Fibroblast of lung (primary cell): Measurements from ENCODE around the gene ATP11A. TPM values are rescaled to one million over a fixed set of nuclear protein-coding genes. Genes with fewer than 3 reads are reported as not detected.

Experiments
- DNase-seq, 2 donors: peaks; one replicate each; pipeline versions ENCODE4 v3.0.0 to v3.0.0-alpha.2; 2010; ENCODE audit warnings: low read depth in 2 of 2
- H2AFZ ChIP-seq: 2 replicates; pipeline ENCODE4 v1.5.1; 2012; ENCODE audit warnings: low read length, control low read depth, inconsistent platforms
- H3K27ac ChIP-seq: 2 replicates; pipeline ENCODE4 v1.5.1; 2011; ENCODE audit warnings: low read length, control low read depth; ENCODE audit not compliant: insufficient read depth
- H3K27me3 ChIP-seq: 2 replicates; pipeline ENCODE4 v1.5.1; 2011; ENCODE audit warnings: mild to moderate bottlenecking, low read length; ENCODE audit not compliant: control insufficient read depth, insufficient read depth
- H3K36me3 ChIP-seq: 2 replicates; pipeline ENCODE4 v1.5.1; 2011; ENCODE audit warnings: low read length; ENCODE audit not compliant: control insufficient read depth, insufficient read depth
- H3K4me1 ChIP-seq: 2 replicates; pipeline ENCODE4 v1.5.1; 2011; ENCODE audit warnings: low read length; ENCODE audit not compliant: control insufficient read depth, insufficient read depth; ENCODE audit errors: extremely low read depth
- H3K4me2 ChIP-seq: 2 replicates; pipeline ENCODE4 v1.5.1; 2011; ENCODE audit warnings: low read length, control low read depth; ENCODE audit not compliant: insufficient read depth; ENCODE audit errors: extremely low read depth
- H3K4me3 ChIP-seq, 4 experiments: fragments of 200-600 bp in 1 of 4; sonication (generic) in 1 of 4; replicated peaks in 1 of 4; 2 replicates each; pipeline ENCODE4 v1.5.1; 2011 to 2016; ENCODE audit warnings: low read length in 4 of 4, low read depth in 3 of 4, mild to moderate bottlenecking in 3 of 4, control low read depth in 2 of 4, inconsistent platforms in 1 of 4, mixed read lengths in 1 of 4; ENCODE audit not compliant: insufficient read depth in 1 of 4; ENCODE audit errors: control extremely low read depth in 1 of 4
- H3K79me2 ChIP-seq: 2 replicates; pipeline ENCODE4 v1.5.1; 2012; ENCODE audit warnings: mild to moderate bottlenecking, low read length, inconsistent platforms; ENCODE audit not compliant: control insufficient read depth, insufficient read depth
- H3K9ac ChIP-seq: 2 replicates; pipeline ENCODE4 v1.5.1; 2011; ENCODE audit warnings: mild to moderate bottlenecking, low read length, control low read depth; ENCODE audit not compliant: insufficient read depth
- H3K9me3 ChIP-seq: 2 replicates; pipeline ENCODE4 v1.5.1; 2012; ENCODE audit warnings: low read depth, low read length; ENCODE audit not compliant: control insufficient read depth, insufficient read depth
- H4K20me1 ChIP-seq: 2 replicates; pipeline ENCODE4 v1.5.1; 2011; ENCODE audit warnings: low read length; ENCODE audit not compliant: control insufficient read depth, insufficient read depth; ENCODE audit errors: extremely low read depth
- EZH2 ChIP-seq: IDR thresholded peaks from 2 replicates; pipeline ENCODE4 v1.5.1; 2012; ENCODE audit warnings: low read length, control low read depth, mild to moderate bottlenecking; ENCODE audit errors: missing control alignments
- polyA plus RNA-seq, 2 donors: library from polyadenylated mRNA; depleted of rRNA in 1 of 2; stranded (reverse) in 1 of 2; unstranded in 1 of 2; fragments of >200 nt; gene quantifications; 2 replicates each; pipeline ENCODE4 v1.2.1, GENCODE V29; 2011 to 2012; ENCODE audit warnings: missing spikeins in 1 of 2
- total RNA-seq: library from RNA; depleted of rRNA; stranded (reverse); fragments of >200 nt; gene quantifications from 2 replicates; pipeline ENCODE4 v1.2.1, GENCODE V29; 2014
- TF ChIP-seq, protein P1 (sequence below), 2 donors: IDR thresholded peaks in 1 of 2; conservative IDR thresholded peaks in 1 of 2; 1 replicate in 1 of 2; 2 replicates in 1 of 2; pipeline ENCODE4 v1.5.1; 2011 to 2012; ENCODE audit warnings: low read length in 2 of 2, control low read depth in 1 of 2, inconsistent platforms in 1 of 2, low read depth in 1 of 2, mild to moderate bottlenecking in 1 of 2

ATP11A gene
- total and polyA plus RNA-seq, 2 donors (not counting 1 experiment from before 2014, with no cell fraction given): 2.3 to 7.8 TPM

DNA sequence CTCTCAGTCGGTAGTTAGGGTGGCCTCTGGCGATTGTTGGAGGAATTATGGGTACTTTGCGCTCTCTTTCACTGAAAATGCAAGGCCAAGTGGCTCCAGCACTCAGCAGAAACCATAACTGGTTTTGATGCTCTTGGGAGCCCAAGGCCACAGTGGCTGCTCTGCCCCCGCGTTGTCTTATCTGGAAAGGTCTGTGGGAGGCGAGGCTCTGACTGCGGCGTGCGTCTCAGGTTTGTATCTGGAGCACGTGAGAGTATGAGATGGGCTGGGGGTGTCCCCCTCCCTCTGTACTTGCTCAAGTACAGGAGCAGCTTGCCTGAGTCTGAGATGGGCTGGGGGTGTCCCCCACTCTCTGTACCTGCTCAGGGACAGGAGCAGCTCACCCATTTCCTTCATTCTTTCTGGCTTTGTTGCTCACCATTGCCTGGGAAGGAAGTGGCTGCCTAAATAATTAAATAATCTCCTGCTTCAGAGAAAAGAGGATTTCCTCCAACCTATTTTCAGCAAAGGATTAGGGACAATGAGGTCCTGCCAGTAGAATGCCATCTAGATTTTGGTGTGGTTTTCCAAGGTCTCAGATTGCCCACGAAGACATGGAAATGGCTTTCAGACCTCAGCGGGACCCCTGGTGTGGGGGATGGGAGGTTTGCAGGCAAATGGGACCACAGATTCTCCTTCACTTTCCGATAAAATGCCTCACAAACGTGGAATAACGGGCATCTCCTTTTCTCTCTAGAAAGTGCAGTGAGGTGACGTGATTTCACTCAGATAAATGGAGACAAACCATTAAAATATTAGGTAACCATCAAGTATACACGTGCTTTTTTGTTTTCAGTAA lies 14.7 kb downstream of the ATP11A start:
- Histone ChIP-seq H3K4me1 (no peaks in the 10 kb centered on the region), H3K27ac (no peak overlapping the region), H3K79me2 (no peaks in the 10 kb centered on the region), H3K4me3 (no peak overlapping the region), H4K20me1 (no peaks in the 10 kb centered on the region), H2AFZ (no peak overlapping the region), H3K4me2 (no peak overlapping the region), H3K27me3 (no peaks in the 10 kb centered on the region), H3K36me3 (no peaks in the 10 kb centered on the region), H3K9ac (no peak overlapping the region), H3K9me3 (no peaks in the 10 kb centered on the region)
- TF ChIP-seq, protein P1, sequence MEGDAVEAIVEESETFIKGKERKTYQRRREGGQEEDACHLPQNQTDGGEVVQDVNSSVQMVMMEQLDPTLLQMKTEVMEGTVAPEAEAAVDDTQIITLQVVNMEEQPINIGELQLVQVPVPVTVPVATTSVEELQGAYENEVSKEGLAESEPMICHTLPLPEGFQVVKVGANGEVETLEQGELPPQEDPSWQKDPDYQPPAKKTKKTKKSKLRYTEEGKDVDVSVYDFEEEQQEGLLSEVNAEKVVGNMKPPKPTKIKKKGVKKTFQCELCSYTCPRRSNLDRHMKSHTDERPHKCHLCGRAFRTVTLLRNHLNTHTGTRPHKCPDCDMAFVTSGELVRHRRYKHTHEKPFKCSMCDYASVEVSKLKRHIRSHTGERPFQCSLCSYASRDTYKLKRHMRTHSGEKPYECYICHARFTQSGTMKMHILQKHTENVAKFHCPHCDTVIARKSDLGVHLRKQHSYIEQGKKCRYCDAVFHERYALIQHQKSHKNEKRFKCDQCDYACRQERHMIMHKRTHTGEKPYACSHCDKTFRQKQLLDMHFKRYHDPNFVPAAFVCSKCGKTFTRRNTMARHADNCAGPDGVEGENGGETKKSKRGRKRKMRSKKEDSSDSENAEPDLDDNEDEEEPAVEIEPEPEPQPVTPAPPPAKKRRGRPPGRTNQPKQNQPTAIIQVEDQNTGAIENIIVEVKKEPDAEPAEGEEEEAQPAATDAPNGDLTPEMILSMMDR (conservative IDR thresholded peaks at IDR 0.05 in 1 of 2, IDR thresholded peaks at IDR 0.05 in 1 of 2; ENCODE audit: low read depth in 1 of 2, low read length in 2 of 2): no peak
- no peak for TF ChIP-seq EZH2
- DNase-seq: no peak

DNA sequence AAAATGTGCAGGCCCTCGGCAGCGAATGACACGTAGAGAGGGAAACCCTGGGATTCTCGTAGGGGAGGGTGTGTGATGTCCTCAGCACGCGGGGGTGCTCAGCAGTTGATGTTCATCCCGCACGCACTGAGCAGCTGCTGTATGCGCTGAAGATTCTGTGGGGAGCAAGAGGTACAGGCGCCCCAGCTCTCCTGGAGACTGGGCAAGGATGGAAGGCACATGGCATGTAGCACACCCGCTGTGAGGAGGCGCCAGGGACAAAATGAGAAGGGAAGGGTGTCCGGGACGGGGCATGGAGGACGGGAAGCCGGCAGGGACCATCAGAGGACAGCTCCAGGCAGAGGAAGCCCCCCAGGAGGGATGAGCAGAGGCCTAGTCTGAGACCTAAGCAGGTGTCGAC lies 15.4 kb downstream of the ATP11A start:
- no peaks in the 10 kb centered on the region for H3K79me2 ChIP-seq
- no peak overlapping the region for H3K4me3 ChIP-seq
- no peak for TF ChIP-seq EZH2
- TF ChIP-seq, protein P1 (conservative IDR thresholded peaks at IDR 0.05 in 1 of 2, IDR thresholded peaks at IDR 0.05 in 1 of 2; ENCODE audit: low read depth in 1 of 2, low read length in 2 of 2): no peak
- H3K4me2 ChIP-seq: no peak overlapping the region
- H3K4me1 ChIP-seq: no peaks in the 10 kb centered on the region
- no peaks in the 10 kb centered on the region for H3K27me3 ChIP-seq
- H3K36me3 ChIP-seq: no peaks in the 10 kb centered on the region
- no peaks in the 10 kb centered on the region for H3K9me3 ChIP-seq
- no peak overlapping the region for H2AFZ ChIP-seq
- H3K9ac ChIP-seq: no peak overlapping the region
- H4K20me1 ChIP-seq: no peaks in the 10 kb centered on the region
- no peak for DNase-seq
- H3K27ac ChIP-seq: no peak overlapping the region

DNA sequence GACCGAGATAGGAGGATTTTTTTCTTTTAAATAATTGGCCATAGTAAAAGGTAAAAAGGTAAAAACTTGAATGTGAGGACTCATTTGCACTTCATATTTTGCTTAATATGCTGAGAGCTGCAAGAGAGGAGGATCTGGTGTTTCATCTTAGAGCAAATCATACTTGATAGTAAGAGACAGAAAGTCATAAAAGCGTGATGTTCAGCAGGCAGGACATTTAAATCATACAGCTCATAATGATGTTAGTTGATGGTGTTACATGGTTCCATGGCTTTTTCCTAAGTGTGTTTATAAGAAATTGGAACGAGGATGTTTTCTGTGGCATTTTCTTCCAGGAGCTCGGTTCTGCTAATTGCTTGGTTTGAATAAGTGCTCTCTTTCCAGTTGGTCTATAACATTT lies 16.3 kb downstream of the ATP11A start:
- Histone ChIP-seq H3K36me3 (no peaks in the 10 kb centered on the region), H3K4me1 (peaks cover 1% of the 10 kb centered on the region), H3K9ac (no peak overlapping the region), H2AFZ (no peak overlapping the region), H3K27me3 (no peaks in the 10 kb centered on the region), H3K79me2 (no peaks in the 10 kb centered on the region), H3K27ac (no peak overlapping the region), H3K4me3 (no peak overlapping the region), H3K4me2 (no peak overlapping the region), H4K20me1 (no peaks in the 10 kb centered on the region), H3K9me3 (no peaks in the 10 kb centered on the region)
- TF ChIP-seq, protein P1 (conservative IDR thresholded peaks at IDR 0.05 in 1 of 2, IDR thresholded peaks at IDR 0.05 in 1 of 2; ENCODE audit: low read depth in 1 of 2, low read length in 2 of 2): no peak
- TF ChIP-seq EZH2: no peak
- DNase-seq: no peak
